Measurements from ENCODE around the gene DCUN1D2.

GRCh38 chr13:113428871-113429607 is 61.5 kb downstream of the DCUN1D2 start:
- TF ChIP-seq EP300 (IDR thresholded peaks at IDR 0.05) (no peak), CTCF (IDR thresholded peaks at IDR 0.05) (no peak), POLR2A (IDR thresholded peaks at IDR 0.05) (no peak)
